VCaP (cell line): ENCODE measurements around the gene MARCHF3.

ENCODE experiments used
- H3K27ac ChIP-seq: fragments of 450-650 bp; 2 replicates; pipeline ENCODE4 v1.5.1; 2017
- TF ChIP-seq, protein P1 (sequence below): fragments of 450-650 bp; conservative IDR thresholded peaks from 2 replicates; pipeline ENCODE4 v1.5.1; 2017; ENCODE audit warnings: mild to moderate bottlenecking, moderate library complexity

Gene MARCHF3

GRCh38 chr5:127001621-127002296 is 28.6 kb downstream of the MARCHF3 start:
- peak overlapping the region; percentile 0; the same call in 1 of the 2 replicates for H3K27ac ChIP-seq
- TF ChIP-seq, protein P1, sequence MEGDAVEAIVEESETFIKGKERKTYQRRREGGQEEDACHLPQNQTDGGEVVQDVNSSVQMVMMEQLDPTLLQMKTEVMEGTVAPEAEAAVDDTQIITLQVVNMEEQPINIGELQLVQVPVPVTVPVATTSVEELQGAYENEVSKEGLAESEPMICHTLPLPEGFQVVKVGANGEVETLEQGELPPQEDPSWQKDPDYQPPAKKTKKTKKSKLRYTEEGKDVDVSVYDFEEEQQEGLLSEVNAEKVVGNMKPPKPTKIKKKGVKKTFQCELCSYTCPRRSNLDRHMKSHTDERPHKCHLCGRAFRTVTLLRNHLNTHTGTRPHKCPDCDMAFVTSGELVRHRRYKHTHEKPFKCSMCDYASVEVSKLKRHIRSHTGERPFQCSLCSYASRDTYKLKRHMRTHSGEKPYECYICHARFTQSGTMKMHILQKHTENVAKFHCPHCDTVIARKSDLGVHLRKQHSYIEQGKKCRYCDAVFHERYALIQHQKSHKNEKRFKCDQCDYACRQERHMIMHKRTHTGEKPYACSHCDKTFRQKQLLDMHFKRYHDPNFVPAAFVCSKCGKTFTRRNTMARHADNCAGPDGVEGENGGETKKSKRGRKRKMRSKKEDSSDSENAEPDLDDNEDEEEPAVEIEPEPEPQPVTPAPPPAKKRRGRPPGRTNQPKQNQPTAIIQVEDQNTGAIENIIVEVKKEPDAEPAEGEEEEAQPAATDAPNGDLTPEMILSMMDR: no peak

GRCh38 chr5:126998895-126999570 is 31.3 kb downstream of the MARCHF3 start:
- TF ChIP-seq, protein P1: no peak
- H3K27ac ChIP-seq: peak overlapping the region; percentile 20; the same call in 1 of the 2 replicates

DNA sequence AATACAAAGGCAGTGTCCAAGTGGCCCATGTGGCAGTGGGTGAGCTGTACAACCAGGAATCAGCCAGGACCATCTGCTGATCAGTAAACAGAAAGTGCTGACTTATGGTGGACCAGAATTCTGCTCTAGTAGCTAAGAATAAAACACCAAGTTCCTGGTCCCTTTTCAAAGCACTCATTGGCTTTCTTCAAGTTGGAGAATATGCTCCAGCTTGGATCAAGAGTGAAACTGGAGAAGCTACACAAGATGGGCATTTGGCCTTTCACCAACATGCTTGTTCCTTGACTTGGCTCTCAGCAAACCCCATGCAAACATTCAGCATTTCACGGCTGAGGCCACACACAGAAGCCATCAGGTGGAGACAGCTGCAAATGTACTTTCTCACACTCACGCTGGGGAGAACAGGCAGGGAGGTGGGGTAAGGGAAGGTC is 32.1 kb downstream of the MARCHF3 start:
- H3K27ac ChIP-seq: no peak overlapping the region
- TF ChIP-seq, protein P1: no peak

GRCh38 chr5:126995689-126996088 is 34.7 kb downstream of the MARCHF3 start:
- TF ChIP-seq, protein P1: no peak
- no peak overlapping the region for H3K27ac ChIP-seq

DNA sequence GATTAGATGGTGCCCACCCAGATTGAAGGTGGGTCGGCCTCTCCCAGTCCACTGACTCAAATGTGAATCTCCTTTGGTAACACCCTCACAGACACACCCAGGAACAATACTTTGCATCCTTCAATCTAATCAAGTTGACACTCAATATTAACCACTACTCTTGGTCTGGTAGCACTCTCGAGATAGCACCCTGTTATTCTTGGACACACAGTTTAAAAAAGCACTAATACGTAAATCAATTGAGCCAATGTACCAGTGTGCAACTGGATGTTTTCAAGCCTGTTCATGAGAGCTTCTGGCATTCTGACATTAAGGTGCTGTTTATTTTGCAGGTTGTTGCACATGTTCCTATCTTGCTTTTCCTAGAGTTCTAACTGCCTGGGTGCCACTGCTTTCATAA is 35.3 kb downstream of the MARCHF3 start:
- no peak overlapping the region for H3K27ac ChIP-seq
- TF ChIP-seq, protein P1: no peak

DNA sequence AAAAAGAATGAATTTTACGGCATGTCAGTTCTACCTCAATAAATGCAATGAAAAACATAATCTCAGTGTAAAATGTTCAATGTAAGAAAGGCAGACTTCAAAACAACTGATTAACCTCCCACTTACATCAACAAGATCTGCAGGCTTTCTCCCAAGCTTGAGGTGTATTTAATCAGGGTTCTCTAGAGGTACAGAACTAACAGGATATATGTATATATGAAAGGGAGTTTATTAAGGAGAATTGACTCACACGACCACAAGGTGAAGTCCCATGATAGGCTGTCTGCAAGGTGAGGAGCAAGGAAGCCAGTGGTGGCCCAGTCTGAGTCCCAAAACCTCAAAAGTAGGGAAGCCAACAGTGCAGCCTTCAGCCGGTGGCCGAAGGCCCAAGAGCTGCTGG is 35.9 kb downstream of the MARCHF3 start:
- H3K27ac ChIP-seq: no peak overlapping the region
- TF ChIP-seq, protein P1: no peak

GRCh38 chr5:126988021-126988569 is 42.3 kb downstream of the MARCHF3 start:
- H3K27ac ChIP-seq: no peak overlapping the region
- TF ChIP-seq, protein P1: no peak
